ENCODE measurements around the gene PRTN3. TPM values are rescaled to one million over a fixed set of nuclear protein-coding genes. Genes with fewer than 3 reads are reported as not detected.
A peak's percentile ranks its signal among the peaks of the same experiment; 100 is the strongest.

Gene PRTN3
- total RNA-seq, 1 experiment from 2014 or later: not detected

DNA sequence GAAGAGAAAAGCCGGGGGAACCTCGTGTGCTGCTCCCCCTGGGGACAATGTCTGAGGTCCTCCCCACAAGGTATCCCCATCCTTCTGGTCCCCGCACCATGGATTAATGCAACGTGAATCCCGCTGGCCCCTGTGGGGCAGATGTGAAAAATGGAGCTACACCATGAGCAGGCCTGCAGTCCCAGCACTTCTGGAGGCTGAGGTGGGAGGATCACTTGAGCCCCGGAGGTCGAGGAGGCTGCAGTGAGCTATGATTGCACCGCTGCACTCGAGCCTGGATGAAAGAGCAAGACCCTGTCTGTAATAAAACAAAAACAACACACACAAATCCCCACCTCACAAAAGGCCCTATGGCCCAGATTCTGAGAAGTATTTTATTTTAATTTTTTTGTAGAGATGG is 17.5 kb downstream of the PRTN3 start:
- in situ Hi-C loops (cut with HindIII; ENCODE audit: low sequenced_read_pairs): no loop called here
- no peak for DNase-seq (ENCODE audit: low spot score)

DNA sequence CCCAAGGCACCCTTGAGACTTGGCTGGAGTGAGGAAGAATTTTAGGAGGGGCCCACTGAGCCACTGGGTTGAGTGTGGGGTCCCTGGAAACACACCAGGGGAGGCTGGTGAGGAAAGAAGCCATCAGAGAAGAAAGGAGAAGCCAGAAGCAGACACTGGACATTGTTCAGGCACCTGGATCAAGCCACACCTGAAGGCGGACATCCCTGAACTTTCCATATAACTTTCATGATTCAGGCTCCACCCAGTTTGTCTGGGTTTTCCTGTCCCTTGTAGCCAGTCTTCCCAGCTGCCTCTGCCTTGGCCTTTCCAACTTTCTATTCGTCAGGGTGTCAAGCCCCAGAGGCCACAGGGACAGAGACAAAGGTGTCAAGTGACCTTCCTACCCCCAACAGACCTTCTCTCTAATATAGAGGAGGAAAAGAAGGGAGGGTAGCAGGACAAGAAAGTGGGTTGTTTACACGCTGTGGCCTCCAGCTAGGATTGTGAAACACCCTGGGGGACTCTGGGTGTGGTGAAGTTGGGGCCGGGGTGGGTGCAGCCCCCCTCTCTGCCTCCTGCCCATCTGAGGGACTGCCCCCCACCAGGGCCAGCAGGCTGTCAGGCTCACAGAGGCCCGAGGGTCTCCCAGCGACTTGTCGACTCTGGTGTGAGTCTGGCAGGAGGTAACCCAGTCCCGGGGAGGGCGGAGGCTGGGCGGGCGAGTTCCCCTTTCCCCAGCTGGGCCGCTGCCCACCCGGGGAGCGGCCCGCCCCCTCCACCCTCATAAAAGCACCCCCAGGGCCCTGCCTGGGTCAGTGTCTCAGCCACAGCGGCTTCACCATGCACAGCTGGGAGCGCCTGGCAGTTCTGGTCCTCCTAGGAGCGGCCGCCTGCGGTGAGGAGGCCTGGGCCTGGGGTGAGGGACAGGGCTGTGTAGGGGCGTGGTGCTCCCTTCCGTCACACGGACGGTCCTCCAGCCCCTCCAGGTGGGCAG is 18.4 kb downstream of the PRTN3 start, which contains the start of gene CFD:
Gene CFD (plus strand): TSS at position 797 of the 976 bp plus-strand sequence. CDS start 26 bp downstream, at position 823.
- DNase-seq (ENCODE audit: low spot score): no peak
- in situ Hi-C loops (cut with HindIII; ENCODE audit: low sequenced_read_pairs): no loop called here

DNA sequence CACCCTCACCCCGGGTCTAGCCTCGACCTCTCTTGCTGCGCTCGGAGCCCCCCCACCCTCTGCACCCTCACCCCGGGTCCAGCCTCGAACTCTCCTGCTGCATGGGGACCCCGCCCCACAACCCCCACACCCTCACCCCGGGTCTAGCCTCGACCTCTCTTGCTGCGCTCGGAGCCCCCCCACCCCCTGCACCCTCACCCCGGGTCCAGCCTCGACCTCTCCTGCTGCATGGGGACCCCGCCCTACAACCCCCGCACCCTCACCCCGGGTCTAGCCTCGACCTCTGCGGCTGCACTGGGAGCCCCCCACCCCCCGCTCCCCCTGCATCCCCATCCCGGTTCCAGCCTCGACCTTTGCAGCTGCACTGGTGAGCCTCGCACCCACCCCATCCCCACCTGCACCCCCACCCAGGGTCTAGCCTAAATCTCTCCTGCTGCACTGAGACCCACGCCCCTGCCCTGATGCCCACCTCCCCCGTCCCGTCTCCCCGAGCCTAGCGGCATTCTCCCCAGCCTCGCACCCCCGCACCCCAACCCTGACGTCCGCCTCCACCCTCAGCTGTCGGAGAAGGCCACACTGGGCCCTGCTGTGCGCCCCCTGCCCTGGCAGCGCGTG is 20.4 kb downstream of the PRTN3 start:
- in situ Hi-C loops (cut with HindIII; ENCODE audit: low sequenced_read_pairs): no loop called here
- DNase-seq (ENCODE audit: low spot score): no peak

DNA sequence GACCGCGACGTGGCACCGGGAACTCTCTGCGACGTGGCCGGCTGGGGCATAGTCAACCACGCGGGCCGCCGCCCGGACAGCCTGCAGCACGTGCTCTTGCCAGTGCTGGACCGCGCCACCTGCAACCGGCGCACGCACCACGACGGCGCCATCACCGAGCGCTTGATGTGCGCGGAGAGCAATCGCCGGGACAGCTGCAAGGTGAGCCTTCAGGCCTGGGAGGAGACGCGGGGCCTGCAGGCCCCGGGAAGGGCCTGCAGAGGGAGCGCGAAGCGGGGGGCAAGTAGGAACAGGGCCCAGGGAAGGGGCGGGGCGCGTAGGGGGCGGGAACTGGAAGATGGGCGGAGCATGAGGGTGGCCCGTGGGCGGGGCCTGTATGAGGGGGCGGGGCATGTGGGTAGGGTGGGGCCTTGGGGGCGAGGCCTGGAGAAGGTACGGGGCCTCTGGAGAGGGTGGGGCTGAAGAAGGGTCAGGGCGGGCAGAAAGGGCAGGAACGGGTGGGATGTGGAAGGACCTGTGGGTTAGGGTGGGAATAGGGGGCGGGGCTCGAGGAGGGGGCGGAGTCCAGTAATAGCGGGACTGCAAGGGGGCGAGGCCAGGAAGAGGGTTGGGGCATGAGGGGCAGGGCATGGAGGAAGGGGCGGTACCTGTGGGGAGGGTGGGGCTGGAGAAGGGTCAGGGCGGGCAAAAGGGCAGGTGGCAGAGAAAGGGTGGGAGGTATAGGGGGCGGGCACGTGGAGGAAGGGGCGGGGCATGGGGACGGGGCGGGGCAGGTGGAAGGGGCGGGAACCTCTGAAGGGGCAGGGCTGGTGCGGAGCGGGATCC is 21.2 kb downstream of the PRTN3 start:
- no peak for DNase-seq (ENCODE audit: low spot score)
- in situ Hi-C loops (cut with HindIII; ENCODE audit: low sequenced_read_pairs): no loop called here

DNA sequence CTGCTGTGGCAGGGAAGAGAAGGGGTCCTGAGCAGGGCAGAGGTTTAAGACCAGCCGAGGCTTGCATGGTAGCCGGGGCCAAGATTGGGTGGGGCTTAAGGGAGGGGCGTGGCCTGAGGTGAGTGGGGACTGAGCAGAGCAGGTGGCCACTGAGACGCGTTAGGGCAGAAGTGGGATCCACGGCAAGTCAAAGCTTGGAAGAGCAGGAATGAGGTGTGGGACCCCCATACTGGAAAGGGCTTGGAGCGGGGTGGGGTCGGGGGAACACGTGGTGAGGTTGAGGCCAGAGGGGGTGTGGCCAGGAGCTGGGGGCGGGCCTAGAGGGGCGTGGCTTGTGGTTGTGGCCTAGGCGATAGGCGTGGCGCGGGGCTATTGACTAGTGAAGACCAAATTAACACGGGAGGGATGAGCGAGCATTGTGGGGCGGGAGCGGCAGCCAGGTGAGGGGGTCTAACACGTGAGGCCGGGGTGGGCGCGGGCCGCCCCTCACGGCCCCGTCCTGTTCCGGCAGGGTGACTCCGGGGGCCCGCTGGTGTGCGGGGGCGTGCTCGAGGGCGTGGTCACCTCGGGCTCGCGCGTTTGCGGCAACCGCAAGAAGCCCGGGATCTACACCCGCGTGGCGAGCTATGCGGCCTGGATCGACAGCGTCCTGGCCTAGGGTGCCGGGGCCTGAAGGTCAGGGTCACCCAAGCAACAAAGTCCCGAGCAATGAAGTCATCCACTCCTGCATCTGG is 21.9 kb downstream of the PRTN3 start:
- in situ Hi-C loops (cut with HindIII; ENCODE audit: low sequenced_read_pairs): no loop called here
- DNase-seq (ENCODE audit: low spot score): no peak

DNA sequence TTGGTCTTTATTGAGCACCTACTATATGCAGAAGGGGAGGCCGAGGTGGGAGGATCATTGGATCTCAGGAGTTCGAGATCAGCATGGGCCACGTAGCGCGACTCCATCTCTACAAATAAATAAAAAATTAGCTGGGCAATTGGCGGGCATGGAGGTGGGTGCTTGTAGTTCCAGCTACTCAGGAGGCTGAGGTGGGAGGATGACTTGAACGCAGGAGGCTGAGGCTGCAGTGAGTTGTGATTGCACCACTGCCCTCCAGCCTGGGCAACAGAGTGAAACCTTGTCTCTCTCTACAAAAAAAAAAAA is 22.5 kb downstream of the PRTN3 start:
- in situ Hi-C loops (cut with HindIII; ENCODE audit: low sequenced_read_pairs): no loop called here

DNA sequence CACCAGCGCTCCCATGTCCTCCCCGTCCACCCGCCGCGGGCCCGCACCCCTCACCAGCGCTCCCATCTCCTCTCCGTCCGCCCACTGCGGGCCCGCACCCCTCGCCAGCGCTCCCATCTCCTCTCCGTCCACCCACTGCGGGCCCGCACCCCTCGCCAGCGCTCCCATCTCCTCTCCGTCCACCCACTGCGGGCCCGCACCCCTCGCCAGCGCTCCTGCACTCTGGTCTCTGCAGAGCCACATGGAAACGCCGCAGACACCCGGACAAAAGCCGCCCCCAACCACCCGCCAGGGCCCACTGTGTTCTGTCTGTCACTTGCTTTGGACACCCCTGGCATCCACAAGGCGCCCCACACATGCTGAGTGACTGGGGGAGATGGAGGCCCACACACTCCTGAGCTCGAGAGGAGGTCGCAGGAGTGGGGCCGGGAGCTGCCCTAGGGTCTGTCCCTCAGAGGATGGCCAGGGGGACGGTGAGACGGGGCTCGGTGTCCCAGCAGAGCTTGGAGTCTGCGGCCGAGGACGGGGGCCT is 26.0 kb downstream of the PRTN3 start:
- DNase-seq (ENCODE audit: low spot score): no peak
- in situ Hi-C loops (cut with HindIII; ENCODE audit: low sequenced_read_pairs): no loop called here

More for the DNA sequence above, 22.5 kb downstream of the PRTN3 start:
- DNase-seq (ENCODE audit: low spot score): no peak

DNA sequence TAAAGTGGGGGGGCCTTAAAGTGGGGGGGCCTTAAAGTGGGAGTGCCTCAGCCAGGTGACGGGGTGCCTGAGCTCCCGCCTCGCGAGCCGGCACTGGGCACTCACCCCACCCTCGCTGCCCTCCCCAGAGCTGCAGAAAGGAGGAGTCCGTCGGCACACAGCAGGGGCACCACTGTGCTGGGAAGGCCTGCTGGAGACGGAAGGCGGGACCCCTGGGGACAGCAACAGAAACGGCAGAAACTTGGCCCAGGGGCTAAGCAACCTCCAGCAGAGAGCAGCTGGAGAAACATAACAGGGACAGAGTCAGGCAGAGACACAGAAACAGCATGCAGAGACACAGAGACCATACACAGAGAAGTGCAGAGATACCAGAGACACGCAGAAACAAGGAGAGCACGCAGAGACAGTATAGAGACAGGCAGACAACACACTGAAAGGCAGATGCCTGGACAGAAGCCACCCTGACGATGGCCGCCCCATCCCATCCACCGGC is 26.5 kb downstream of the PRTN3 start:
- DNase-seq (ENCODE audit: low spot score): no peak
- in situ Hi-C loops (cut with HindIII; ENCODE audit: low sequenced_read_pairs): no loop called here

DNA sequence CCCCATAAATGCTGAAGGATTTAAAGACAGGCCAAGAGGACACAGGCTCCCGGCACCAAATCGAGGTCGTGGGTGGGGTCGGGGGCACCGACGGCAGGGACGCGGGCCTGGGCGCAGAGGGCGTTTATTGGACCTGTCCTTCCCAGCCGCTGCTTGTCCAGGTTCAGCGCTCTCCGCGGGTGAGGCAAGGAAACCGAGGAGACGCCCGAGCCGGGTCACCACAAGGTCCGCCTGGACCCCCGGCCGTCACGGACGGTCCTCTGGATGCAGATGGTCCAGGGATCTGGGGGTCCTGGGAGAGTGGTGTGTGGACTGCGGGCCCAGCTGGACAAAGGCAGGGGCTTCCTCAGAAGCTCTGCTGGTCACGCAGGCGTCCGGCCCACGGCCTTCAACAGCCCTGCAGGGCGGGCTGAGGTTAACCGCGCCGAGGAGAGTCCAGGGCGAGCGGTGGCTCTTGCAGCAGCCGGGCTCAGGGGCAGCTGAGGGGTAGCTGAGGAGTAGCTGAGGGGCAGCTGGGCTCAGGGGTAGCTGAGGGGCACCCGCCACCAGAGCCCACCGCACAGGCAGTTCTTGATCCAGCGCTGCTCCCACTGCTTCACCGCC is 27.2 kb downstream of the PRTN3 start:
- no peak for DNase-seq (ENCODE audit: low spot score)
- in situ Hi-C loops (cut with HindIII; ENCODE audit: low sequenced_read_pairs): no loop called here

DNA sequence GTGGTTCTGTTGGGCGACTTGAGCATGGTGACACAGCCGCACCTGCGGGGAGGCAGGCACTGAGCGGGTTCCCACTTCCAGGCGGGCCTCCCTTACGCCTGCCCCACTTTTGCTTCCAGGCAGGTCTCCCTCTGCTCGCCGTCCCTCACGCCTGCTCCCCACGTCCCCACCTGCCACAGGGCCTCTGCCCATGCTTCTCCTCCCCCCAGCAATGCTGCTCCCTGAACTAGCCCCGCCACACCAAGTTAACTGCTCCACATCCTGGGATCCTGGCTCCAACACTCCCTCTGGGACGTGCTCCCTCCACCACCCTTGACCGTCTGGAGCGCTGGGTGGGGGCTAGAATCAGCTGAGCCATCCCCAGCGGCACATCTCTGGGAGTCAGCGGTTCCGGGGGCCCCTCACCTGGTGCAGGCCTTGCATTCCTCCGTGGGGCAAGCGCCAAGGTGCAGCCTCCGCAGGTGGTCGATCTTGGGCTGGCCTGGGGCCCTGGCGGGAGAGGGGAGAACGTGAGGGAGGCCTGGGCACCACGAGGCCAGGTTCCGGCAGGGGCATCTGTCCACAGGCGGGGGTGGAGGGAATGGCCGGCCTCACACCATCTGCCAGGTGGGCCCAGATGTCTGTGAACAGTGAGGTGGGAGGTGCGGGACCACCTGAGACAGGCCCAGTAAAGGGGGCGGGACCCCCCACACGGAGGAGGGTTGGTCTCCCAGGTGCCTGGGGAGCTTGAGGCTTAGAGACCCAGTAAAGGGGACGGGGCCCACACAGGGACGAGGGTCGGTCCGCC is 27.9 kb downstream of the PRTN3 start:
- in situ Hi-C loops (cut with HindIII; ENCODE audit: low sequenced_read_pairs): no loop called here
- no peak for DNase-seq (ENCODE audit: low spot score)

DNA sequence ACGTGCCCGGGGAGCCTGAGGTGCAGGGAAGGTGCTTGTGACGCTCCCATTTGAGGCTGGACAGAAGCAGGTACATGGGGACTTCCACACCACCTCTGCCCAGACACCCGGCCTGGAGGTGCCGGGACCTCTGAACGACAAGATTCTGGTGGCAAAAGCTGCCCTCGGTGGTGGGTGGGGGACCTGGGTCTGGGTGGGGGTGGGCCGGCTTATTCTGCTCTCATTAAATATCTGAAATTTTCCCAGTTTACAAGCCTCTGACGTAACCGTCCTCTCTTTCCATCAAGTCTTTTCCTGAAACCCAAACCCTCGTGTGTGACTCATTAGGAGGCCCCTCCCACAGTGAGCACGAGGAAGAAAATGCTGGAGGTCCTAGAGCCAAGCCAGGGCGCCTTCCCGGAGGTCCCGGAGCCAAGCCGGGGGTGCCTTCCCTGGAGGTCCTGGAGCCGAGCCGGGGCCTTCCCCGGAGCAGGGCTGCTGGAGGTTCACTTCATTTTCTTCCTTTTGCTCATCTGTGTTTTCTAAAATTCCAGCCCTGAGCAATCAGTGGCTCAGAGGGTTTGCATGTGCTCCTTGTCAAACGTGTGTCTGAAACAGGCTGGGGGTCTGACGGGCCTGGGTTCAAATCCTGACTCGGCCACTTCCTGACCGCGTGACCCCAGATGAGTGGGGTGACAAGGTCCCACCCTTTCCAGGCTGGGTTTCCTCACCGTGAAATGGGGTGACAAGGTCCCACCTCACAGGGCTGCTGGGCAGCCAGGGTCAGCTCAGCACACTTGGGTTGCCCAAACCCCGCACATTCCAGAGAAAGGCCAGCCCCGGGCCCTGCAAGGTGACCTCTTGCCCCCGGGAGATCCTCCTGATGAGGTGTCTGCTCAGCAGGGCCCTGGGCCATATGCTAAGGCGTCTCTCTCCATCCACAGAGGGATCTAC is 28.7 kb downstream of the PRTN3 start:
- peak; percentile 25 for DNase-seq (ENCODE audit: low spot score)
- in situ Hi-C loops (cut with HindIII; ENCODE audit: low sequenced_read_pairs): no loop called here

DNA sequence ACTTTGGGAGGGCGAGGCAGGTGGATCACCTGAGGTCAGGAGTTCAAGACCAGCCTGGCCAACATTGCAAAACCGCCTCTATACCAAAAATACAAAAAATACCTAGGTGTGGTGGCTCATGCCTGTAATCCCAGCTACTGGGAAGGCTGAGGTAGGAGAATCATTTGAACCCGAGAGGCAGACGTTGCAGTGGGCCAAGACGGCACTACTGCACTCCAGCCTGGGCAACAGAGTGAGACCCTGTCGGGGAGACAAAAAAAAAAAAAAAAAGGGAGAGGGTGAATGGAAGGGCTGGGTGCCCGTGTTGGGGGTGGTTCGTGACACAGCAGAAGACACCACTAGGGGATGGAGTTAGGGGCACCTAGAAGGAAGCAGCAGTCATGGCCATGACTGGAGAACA is 29.5 kb downstream of the PRTN3 start:
- in situ Hi-C loops (cut with HindIII; ENCODE audit: low sequenced_read_pairs): no loop called here
- DNase-seq (ENCODE audit: low spot score): no peak

DNA sequence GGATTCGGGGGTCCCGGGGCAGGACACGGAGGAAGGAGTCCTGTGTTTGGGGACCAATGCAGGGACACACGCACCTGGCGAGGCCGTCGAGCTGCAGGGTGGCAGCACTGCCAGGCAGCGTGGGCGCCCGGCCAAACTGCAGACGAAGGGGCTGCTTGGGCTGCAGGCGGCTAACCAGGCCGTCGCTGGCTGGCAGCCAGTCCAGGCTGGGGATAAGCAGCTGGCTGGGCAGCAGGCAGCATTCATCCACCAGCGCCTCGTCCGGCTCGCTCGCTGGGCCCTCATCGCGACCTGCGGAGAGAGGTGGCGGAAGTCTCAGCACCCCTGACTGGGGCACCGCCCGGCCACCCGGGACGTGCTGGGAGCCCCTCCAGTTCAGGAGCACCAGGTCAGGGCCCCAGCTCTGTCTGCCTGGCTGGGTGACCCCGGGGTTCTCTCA is 30.2 kb downstream of the PRTN3 start:
- in situ Hi-C loops (cut with HindIII; ENCODE audit: low sequenced_read_pairs): no loop called here
- peak; percentile 25 for DNase-seq (ENCODE audit: low spot score)

DNA sequence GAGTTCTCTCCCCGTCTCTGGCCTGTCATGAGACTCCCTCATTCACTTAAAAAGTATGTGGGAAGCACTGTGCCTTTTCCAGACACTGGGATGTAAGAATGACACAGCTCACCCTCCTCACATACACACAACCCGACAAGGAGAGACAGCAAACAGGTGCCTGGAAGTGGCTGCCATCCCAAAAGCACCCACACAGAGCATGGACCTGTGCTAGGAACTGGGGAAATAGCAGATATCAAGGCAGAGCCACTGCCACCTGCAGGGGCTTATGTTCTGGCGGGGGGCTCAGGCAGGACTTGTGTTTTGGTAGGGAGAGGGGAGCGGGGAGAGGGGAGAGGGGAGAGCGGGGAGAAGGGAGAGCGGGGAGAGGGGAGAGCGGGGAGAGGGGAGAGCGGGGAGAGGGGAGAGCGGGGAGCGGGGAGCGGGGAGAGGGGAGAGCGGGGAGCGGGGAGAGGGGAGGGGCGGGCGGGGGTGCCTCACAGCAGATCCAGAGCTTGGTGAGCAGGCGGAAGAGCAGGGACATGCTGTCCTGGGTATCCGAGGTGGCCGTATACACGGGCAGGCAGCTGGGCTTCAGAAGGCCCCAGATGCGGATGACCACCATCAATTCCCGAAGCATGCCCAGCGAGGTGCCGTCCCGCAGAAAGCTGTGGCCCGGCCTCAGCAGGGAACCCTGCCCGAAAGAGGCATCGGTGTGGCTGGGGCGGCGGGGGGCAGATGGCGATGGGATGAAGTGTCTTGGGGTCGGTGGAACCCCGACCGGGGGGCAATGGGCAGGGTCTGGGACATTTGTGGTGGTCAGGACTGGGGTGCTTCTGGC is 30.9 kb downstream of the PRTN3 start:
- DNase-seq (ENCODE audit: low spot score): peak; percentile 44
- in situ Hi-C loops (cut with HindIII; ENCODE audit: low sequenced_read_pairs): no loop called here

DNA sequence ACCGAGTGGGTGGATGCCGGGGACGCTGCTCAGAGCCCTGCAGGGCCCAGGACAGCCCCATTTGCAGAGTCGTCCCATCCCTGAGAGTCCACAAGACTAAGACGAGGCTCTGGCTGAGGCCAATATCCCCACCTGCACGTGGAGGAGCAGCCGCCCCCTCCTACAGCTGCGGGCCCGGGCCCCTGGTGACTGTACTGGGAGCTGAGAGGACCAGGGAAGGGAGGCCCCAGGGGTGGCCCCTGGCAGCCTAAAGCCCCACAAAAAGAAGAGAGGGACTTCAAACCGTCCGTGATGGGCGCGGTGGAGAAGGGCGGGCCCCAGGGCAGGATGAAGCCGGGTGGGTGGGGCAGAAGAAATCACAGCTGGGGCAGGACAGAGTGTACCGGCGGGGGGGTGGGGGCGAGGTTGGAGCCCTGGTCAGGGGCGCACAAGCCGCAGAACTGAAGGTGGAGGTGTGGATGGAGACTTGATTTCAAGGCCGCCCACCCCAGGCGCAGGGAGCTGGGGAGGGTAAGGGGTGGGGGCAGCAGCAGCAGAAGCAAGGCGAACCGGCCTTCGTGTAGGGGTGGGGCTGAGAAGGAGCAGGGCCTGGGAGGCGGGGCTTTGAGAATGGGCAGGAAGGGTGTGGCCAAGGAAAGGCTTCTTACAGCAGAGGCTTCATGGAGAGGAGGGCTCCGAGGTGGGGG is 31.6 kb downstream of the PRTN3 start:
- DNase-seq (ENCODE audit: low spot score): no peak
- in situ Hi-C loops (cut with HindIII; ENCODE audit: low sequenced_read_pairs): no loop called here
